Glutamatergic neuron (in vitro differentiated cells): ENCODE data around the gene ZNF625. TPM values are rescaled to one million over a fixed set of nuclear protein-coding genes. Genes with fewer than 3 reads are reported as not detected.
"Not testable (repeated sequence)": the region's sequence is repeated elsewhere in the genome, so short reads cannot be mapped to it uniquely, and the experiment has no call there.

ENCODE experiments used
- DNase-seq: peaks from one replicate; pipeline ENCODE4 v3.0.0; 2022
- H3K27ac Mint-ChIP-seq: one replicate; pipeline ENCODE4 v1.8.0; 2020; ENCODE audit warnings: mild to moderate bottlenecking, mixed read lengths, inconsistent platforms; ENCODE audit not compliant: unreplicated experiment
- H3K27me3 Mint-ChIP-seq: one replicate; pipeline ENCODE4 v1.8.0; 2020; ENCODE audit warnings: mild to moderate bottlenecking, moderate library complexity, mixed read lengths, inconsistent platforms; ENCODE audit not compliant: unreplicated experiment
- H3K36me3 Mint-ChIP-seq: one replicate; pipeline ENCODE4 v1.8.0; 2020; ENCODE audit warnings: mild to moderate bottlenecking, mixed read lengths, inconsistent platforms; ENCODE audit not compliant: unreplicated experiment
- H3K4me1 Mint-ChIP-seq: one replicate; pipeline ENCODE4 v1.8.0; 2020; ENCODE audit warnings: mild to moderate bottlenecking, low read depth, mixed read lengths, inconsistent platforms; ENCODE audit not compliant: unreplicated experiment
- H3K4me3 Mint-ChIP-seq: one replicate; pipeline ENCODE4 v1.8.0; 2020; ENCODE audit warnings: mild to moderate bottlenecking, mixed read lengths, inconsistent platforms; ENCODE audit not compliant: unreplicated experiment
- H3K9me3 Mint-ChIP-seq: one replicate; pipeline ENCODE4 v1.8.0; 2020; ENCODE audit warnings: mild to moderate bottlenecking, moderate library complexity, mixed read lengths, inconsistent platforms; ENCODE audit not compliant: unreplicated experiment
- total RNA-seq: library from RNA; stranded (reverse); fragmentation: NEBNext Ultra II Directional; extraction: Animal tissue kit (Norgen Biotek cat#: 25700); gene quantifications from one replicate; pipeline ENCODE4 v1.2.1, GENCODE V29; 2021; ENCODE audit not compliant: unreplicated experiment
- TF ChIP-seq, protein P1 (sequence below): fragments of 200-600 bp; sonication (generic); IDR thresholded peaks from one replicate; pipeline ENCODE4 v1.5.0; 2021; ENCODE audit not compliant: partially characterized antibody, unreplicated experiment

ZNF625 gene
- total RNA-seq, 1 donor from 2014 or later = 25.1 TPM

DNA sequence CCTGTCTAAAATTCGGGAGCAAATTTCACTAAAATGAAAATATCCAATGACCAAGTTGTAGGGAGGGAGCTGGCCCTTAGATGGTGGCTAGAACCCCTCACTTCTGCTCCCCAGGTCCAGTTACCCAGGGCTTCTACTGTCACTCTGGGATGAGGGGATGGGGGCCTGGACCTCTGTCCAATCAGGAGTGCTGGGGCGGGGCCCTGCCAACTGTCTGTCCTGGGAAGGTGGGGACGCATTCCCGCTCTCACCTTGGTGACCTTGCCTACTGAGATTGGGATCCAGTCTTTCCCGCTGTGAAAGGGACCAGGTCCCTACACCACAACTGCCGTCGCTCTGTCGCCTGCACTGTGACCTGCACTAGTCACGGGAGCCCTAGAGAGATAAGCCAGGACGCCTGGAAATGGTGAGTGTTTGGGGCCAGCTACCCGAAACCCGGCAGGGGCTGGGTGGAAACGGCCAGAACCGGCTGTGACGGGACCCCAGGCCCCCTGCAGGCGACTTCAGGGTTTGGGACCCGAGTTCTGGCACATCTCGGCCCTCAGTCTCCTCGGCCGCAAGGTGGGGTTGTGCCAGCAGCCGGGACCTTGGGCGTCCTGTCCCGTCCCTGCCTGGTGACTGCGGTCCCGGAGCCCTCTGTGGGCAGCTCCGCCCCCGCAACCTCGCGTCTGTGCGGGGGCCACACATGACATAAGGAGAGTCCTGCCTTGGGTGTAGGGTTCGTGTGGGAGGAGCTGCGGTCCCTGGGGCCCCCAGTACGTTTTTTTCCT, 39.1 kb downstream of the ZNF625 start:
- H3K36me3 Mint-ChIP-seq = peaks cover 17% of the 10 kb centered on the region
- no peaks in the 10 kb centered on the region for H3K4me1 Mint-ChIP-seq
- H3K9me3 Mint-ChIP-seq = no peaks in the 10 kb centered on the region
- no peak overlapping the region for H3K27ac Mint-ChIP-seq
- TF ChIP-seq, protein P1, sequence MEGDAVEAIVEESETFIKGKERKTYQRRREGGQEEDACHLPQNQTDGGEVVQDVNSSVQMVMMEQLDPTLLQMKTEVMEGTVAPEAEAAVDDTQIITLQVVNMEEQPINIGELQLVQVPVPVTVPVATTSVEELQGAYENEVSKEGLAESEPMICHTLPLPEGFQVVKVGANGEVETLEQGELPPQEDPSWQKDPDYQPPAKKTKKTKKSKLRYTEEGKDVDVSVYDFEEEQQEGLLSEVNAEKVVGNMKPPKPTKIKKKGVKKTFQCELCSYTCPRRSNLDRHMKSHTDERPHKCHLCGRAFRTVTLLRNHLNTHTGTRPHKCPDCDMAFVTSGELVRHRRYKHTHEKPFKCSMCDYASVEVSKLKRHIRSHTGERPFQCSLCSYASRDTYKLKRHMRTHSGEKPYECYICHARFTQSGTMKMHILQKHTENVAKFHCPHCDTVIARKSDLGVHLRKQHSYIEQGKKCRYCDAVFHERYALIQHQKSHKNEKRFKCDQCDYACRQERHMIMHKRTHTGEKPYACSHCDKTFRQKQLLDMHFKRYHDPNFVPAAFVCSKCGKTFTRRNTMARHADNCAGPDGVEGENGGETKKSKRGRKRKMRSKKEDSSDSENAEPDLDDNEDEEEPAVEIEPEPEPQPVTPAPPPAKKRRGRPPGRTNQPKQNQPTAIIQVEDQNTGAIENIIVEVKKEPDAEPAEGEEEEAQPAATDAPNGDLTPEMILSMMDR = no peak
- no peak overlapping the region for H3K4me3 Mint-ChIP-seq
- no peaks in the 10 kb centered on the region for H3K27me3 Mint-ChIP-seq
- DNase-seq = no peak

DNA sequence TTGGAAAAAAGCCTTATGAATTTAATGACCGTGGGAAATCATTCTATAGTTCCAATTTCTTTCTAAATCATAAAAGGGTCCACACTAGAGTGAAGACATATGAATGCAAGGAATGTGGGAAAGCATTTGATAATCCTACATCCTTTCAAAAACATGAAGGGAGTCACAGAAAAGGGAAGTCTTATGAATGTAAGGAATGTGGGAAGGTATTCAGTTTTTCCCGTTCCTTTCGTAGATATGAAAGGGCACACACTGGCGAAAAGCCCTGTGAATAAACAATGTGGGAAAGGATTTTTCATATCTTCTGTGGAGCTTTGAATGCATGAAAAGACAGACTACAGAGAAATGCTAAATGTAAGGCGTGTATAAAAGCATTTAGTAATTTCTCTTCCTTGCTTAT, 43.4 kb downstream of the ZNF625 start:
- H3K4me1 Mint-ChIP-seq = no peaks in the 10 kb centered on the region
- H3K36me3 Mint-ChIP-seq = peaks cover 26% of the 10 kb centered on the region
- H3K9me3 Mint-ChIP-seq = no peaks in the 10 kb centered on the region
- DNase-seq = no peak
- no peak overlapping the region for H3K27ac Mint-ChIP-seq
- no peaks in the 10 kb centered on the region for H3K27me3 Mint-ChIP-seq
- no peak overlapping the region for H3K4me3 Mint-ChIP-seq
- TF ChIP-seq, protein P1 = no peak

DNA sequence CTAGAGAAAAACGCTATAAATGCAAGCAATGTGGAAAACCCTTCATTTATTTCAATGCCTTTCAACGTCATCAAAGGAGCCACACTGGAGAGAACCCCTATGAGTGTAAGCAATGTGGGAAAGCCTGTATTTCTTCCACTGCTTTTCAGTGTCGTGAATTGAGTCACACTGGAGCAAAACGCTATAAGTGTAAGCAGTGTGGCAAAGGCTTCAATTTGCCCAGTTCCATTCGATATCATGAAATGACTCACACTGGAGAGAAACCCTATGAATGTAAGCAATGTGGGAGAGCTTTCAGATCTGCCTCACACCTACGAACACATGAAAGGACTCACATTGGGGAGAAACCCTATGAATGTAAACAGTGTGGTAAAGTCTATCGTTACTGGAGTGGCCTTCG, 43.8 kb downstream of the ZNF625 start:
- no peaks in the 10 kb centered on the region for H3K27me3 Mint-ChIP-seq
- DNase-seq = no peak
- TF ChIP-seq, protein P1 = no peak
- no peaks in the 10 kb centered on the region for H3K4me1 Mint-ChIP-seq
- no peaks in the 10 kb centered on the region for H3K9me3 Mint-ChIP-seq
- no peak overlapping the region for H3K4me3 Mint-ChIP-seq
- no peak overlapping the region for H3K27ac Mint-ChIP-seq
- peaks cover 26% of the 10 kb centered on the region for H3K36me3 Mint-ChIP-seq

DNA sequence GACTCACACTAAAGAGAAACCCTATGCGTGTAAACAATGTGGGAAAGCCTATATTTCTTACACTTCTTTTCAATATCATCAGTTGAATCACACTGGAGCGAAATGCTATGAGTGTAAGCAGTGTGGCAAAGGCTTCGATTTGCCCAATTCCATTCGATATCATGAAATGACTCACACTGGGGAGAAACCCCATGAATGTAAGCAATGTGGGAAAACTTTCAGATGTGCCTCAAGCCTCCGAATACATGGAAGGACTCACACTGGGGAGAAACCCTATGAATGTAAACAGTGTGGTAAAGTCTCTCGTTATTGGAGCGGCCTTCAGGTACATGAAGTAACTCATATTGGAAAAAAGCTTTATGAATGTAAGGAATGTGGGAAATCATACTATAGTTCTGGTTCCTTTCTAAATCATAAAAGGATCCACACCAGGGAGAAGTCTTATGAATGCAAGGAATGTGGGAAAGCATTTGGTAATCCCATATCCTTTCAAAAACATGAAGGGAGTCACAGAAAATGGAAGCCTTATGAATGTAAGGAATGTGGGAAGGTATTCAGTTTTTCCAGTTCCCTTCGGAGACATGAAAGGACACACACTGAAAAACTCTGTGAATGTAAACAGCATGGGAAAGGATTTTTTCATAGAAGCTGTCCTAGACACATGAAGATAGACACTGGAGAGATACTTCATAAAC, 44.4 kb downstream of the ZNF625 start:
- no peaks in the 10 kb centered on the region for H3K4me1 Mint-ChIP-seq
- H3K27ac Mint-ChIP-seq = no peak overlapping the region
- H3K36me3 Mint-ChIP-seq = peaks cover 26% of the 10 kb centered on the region
- no peak overlapping the region for H3K4me3 Mint-ChIP-seq
- H3K27me3 Mint-ChIP-seq = no peaks in the 10 kb centered on the region
- DNase-seq = no peak
- H3K9me3 Mint-ChIP-seq = no peaks in the 10 kb centered on the region
- TF ChIP-seq, protein P1 = no peak

DNA sequence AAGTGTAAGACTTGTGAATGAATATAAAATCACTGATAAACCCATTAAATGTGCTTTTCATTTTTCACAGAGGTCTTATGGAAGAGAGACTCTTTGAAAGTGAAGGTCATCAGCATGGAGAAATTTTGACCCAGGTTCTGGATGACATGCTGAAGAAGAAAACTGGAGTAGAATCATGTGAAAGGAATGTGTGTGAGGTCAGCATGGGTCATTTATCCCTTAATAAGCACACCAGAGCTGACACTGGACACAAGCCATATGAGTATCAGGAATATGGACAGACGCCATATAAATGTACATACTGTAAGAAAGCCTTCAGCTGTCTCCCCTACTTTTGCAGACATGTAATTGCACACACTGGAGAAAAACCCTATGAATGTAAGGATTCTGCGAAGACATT, 45.4 kb downstream of the ZNF625 start:
- Mint-ChIP-seq H3K9me3 (no peaks in the 10 kb centered on the region), H3K27ac (no peak overlapping the region), H3K4me1 (no peaks in the 10 kb centered on the region), H3K36me3 (peaks cover 23% of the 10 kb centered on the region), H3K4me3 (no peak overlapping the region), H3K27me3 (no peaks in the 10 kb centered on the region)
- DNase-seq = no peak
- TF ChIP-seq, protein P1 = no peak

DNA sequence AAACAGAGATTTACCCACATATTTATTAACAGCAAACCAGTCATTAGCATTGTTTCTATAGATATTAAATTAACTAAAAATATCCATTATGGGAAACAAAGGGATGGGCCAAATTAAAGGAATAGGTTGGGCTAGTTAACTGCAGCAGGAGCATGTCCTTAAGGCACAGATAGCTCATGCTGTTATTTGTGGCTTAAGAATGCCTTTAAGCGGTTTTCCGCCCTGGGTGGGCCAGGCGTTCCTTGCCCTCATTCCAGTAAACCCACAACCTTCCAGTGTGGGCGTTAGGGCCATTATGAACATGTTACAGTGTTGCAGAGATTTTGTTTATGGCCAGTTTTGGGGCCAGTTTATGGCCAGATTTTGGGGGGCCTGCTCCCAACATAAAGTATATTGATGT, 52.6 kb downstream of the ZNF625 start:
- H3K4me3 Mint-ChIP-seq, DNase-seq, H3K27ac Mint-ChIP-seq, H3K9me3 Mint-ChIP-seq, H3K27me3 Mint-ChIP-seq, H3K4me1 Mint-ChIP-seq: not testable (repeated sequence)
- peaks cover 15% of the 10 kb centered on the region for H3K36me3 Mint-ChIP-seq
